GM23248 (cell line): Measurements from ENCODE around the gene FRS2.

Experiments used
- EZH2 ChIP-seq: fragments of 200-600 bp; sonication (generic); IDR thresholded peaks from 2 replicates; pipeline ENCODE4 v1.6.1; 2018; ENCODE audit warnings: antibody characterized with exemption, mild to moderate bottlenecking; ENCODE audit not compliant: insufficient read depth, poor library complexity, severe bottlenecking
- EZH2phosphoT487 ChIP-seq: fragments of 200-600 bp; sonication (generic); IDR thresholded peaks from 2 replicates; pipeline ENCODE4 v1.6.1; 2018; ENCODE audit warnings: antibody characterized with exemption, moderate library complexity, mild to moderate bottlenecking, low read depth; ENCODE audit not compliant: insufficient read depth

DNA sequence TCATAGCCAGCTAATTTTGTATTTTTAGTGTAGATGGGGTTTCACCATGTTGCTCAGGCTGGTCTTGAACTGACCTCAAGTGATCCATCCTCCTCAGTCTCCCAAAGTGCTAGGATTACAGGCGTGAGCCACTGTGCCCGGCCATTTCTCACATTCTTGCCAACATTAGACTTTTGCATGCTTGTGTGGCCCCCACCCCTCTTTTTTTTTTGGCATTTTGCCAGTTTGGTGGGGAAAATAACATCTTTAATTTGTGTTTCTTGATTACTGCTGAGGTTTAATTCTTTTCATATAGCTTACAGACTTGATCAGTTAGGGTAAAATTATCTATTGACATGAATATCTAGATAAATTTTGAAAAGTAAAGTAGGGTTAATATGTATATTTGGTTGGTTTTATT lies 118.9 kb downstream of the FRS2 start:
- no peak for TF ChIP-seq EZH2
- TF ChIP-seq EZH2phosphoT487 = no peak
